ENCODE measurements around the gene DNAL1.

The DNAL1 gene

DNA sequence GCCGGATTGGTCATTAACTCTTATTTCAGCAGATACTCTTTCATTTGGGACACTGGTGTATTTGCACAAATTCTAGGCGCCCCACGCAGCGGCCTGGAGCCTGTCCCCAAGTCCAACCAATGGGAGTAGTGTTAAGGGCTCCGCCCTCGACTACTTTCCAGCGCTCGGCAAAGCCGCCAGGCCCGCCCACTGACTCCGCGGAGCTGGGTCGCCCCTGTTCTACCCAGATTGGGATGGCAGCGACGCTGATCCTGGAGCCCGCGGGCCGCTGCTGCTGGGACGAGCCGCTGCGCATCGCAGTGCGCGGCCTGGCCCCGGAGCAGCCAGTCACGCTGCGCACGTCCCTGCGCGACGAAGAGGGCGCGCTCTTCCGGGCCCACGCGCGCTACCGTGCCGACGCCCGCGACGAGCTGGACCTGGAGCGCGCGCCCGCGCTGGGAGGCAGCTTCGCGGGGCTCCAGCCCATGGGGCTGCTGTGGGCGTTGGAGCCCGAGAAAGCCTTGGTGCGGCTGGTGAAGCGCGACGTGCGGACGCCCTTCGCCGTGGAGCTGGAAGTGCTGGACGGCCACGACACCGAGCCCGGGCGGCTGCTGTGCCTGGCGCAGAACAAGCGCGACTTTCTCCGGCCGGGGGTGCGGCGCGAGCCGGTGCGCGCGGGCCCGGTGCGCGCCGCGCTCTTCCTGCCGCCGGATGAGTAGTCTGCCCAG lies 32.3 kb upstream of the DNAL1 start, which contains the start of gene ACOT6:
Gene ACOT6 (plus strand): TSS at position 179 of the 707 bp plus-strand sequence. CDS start 55 bp downstream, at position 234.
- TF ChIP-seq CTCF (IDR thresholded peaks at IDR 0.05), result no peak
- DNase-seq (ENCODE audit: low spot score), result peak; percentile 80
- peak within 1 kb of the TSS; percentile 80 to 92 for H3K27ac ChIP-seq

GRCh38 chr14:73613046-73613383 lies 31.8 kb upstream of the DNAL1 start:
- TF ChIP-seq CTCF (IDR thresholded peaks at IDR 0.05), result no peak
- DNase-seq (ENCODE audit: low spot score), result no peak
- Histone ChIP-seq H3K4me3 (peak overlapping the region; percentile 87), H3K27ac (peak overlapping the region; percentile 80 to 92)

More for the DNA sequence above, 32.3 kb upstream of the DNAL1 start, which contains the start of gene ACOT6:
- H3K4me3 ChIP-seq, result peak within 1 kb of the TSS; percentile 87

DNA sequence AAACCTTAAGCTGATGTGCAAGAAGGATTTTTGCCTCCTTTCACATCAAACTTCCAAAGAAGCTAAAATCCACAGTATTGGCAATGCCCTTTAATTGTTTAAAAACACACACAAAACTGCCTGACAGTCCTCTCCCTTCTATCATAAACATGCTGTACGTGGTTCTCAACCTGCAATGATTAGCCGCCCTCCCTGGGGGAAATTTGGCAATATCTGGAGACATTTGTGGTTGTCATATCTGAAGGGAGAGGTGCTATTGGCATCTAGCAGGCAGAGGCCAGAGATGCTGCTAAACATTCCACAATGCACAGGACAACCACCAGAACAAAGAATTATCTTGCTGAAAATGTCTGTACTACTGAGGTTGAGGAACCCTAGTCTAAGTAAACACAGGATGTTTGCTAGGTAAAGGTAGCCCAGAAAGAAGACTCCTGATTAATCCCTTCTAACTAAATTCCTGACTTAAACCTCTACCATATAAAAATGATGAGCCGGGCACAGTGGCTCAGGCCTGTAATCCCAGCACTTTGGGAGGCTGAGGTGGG lies 31.3 kb upstream of the DNAL1 start:
- Histone ChIP-seq H3K4me3 (peak overlapping the region; percentile 87), H3K27ac (peak overlapping the region; percentile 80 to 92)
- no peak for TF ChIP-seq CTCF (IDR thresholded peaks at IDR 0.05)
- no peak for DNase-seq (ENCODE audit: low spot score)

DNA sequence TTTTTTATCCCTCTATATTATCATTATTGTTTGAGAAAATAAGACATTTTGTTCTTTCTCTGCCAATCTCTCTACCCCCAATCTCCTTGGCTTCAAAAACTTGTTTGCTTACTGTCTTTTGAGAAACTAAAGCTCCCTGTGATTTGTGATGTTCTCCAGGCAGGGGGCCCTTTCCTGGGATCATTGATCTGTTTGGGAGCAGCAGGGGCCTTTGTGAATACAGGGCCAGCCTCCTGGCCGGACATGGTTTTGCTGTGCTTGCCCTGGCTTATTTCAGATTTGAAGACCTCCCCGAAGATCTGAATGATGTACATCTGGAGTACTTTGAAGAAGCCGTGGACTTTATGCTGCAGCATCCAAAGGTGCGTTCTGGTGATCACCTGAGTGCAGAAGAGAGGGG lies 28.0 kb upstream of the DNAL1 start:
- DNase-seq (ENCODE audit: low spot score), result no peak
- H3K27ac ChIP-seq, result no peak overlapping the region
- H3K4me3 ChIP-seq, result no peak overlapping the region
- TF ChIP-seq CTCF (IDR thresholded peaks at IDR 0.05), result no peak

DNA sequence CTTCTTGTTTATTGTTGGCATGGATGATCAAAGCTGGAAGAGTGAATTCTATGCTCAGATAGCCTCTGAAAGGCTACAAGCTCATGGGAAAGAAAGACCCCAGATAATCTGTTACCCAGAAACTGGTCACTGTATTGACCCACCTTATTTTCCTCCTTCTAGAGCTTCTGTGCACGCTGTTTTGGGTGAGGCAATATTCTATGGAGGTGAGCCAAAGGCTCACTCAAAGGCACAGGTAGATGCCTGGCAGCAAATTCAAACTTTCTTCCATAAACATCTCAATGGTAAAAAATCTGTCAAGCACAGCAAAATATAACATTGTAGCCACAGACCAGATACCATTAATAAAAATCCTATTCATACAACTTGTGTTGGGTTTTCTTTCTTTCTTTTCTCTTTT lies 25.3 kb upstream of the DNAL1 start:
- no peak overlapping the region for H3K27ac ChIP-seq
- H3K4me3 ChIP-seq, result no peak overlapping the region
- TF ChIP-seq CTCF (IDR thresholded peaks at IDR 0.05), result no peak
- no peak for DNase-seq (ENCODE audit: low spot score)

DNA sequence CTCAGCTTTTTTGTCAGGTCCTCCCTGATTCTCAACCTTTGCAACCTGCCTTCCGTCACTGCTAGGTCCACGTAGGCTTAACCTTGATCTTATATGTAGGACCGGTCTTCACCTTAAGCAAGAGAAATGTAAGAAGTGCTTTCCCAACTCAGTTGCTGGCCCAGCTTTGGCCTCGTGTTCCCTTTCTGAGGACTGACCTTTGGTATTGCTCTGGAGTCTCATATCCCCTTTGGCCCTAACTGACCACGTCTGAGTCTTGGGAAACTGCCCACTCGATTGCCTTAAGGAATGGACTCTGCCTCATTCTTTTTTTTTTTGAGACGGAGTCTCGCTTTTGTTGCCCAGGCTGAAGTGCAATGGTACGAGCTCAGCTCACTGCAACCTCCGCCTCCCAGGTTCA lies 24.5 kb upstream of the DNAL1 start:
- no peak overlapping the region for H3K27ac ChIP-seq
- no peak overlapping the region for H3K4me3 ChIP-seq
- TF ChIP-seq CTCF (IDR thresholded peaks at IDR 0.05), result no peak
- DNase-seq (ENCODE audit: low spot score), result no peak

- no peak for TF ChIP-seq CTCF (IDR thresholded peaks at IDR 0.05)
- Histone ChIP-seq H3K4me3 (no peak overlapping the region), H3K27ac (no peak overlapping the region)
- DNase-seq (ENCODE audit: low spot score), result no peak
These were observed 21.2 kb upstream of the DNAL1 start for GRCh38 chr14:73623504-73624054.

Measured in coronary artery (tissue), 2 donors.